GM19025 (cell line): ENCODE results near the gene SDHAF2.
"Not testable (repeated sequence)": the region's sequence is repeated elsewhere in the genome, so short reads cannot be mapped to it uniquely, and the experiment has no call there.

Source experiments
- ATAC-seq: cut with Tn5 transposase; IDR thresholded peaks from one replicate; pipeline ENCODE4 v1.9.1; 2021; ENCODE audit warnings: mild to moderate bottlenecking, low read depth, moderate library complexity; ENCODE audit not compliant: unreplicated experiment

SDHAF2 gene

GRCh38 chr11:61429691-61430582 lies at the start of gene SDHAF2, which contains the start of gene CPSF7:
SDHAF2 (plus strand) TSS chr11:61430124; CDS start chr11:61430147, 23 bp downstream.
CPSF7 (minus strand) TSS chr11:61429975; CDS start chr11:61429235, 740 bp downstream.
- peak; percentile 82 for ATAC-seq

GRCh38 chr11:61380884-61381283 lies 49.0 kb upstream of the SDHAF2 start:
- no peak for ATAC-seq

- not testable (repeated sequence) for ATAC-seq
These were observed 46.1 kb upstream of the SDHAF2 start for GRCh38 chr11:61383859-61384258.

- ATAC-seq: no peak
These were observed 45.4 kb upstream of the SDHAF2 start for GRCh38 chr11:61384271-61385242.

GRCh38 chr11:61390161-61390560 lies 39.8 kb upstream of the SDHAF2 start:
- ATAC-seq: no peak

- ATAC-seq: no peak
These were observed 36.8 kb upstream of the SDHAF2 start for GRCh38 chr11:61392981-61393595.

GRCh38 chr11:61401173-61401572 lies 28.8 kb upstream of the SDHAF2 start:
- ATAC-seq: no peak

- ATAC-seq: no peak
These were observed 28.4 kb upstream of the SDHAF2 start for GRCh38 chr11:61401573-61401972.

GRCh38 chr11:61403658-61404057 lies 26.3 kb upstream of the SDHAF2 start:
- ATAC-seq: no peak

GRCh38 chr11:61404103-61404502 lies 25.8 kb upstream of the SDHAF2 start:
- no peak for ATAC-seq

GRCh38 chr11:61404641-61405040 lies 25.3 kb upstream of the SDHAF2 start:
- ATAC-seq: no peak

GRCh38 chr11:61406067-61406466 lies 23.9 kb upstream of the SDHAF2 start:
- no peak for ATAC-seq

GRCh38 chr11:61406991-61407728 lies 22.8 kb upstream of the SDHAF2 start:
- ATAC-seq: no peak

- no peak for ATAC-seq
These were observed 18.3 kb upstream of the SDHAF2 start for GRCh38 chr11:61411589-61411988.

- ATAC-seq: no peak
These were observed 16.4 kb upstream of the SDHAF2 start for GRCh38 chr11:61413496-61413895.

- no peak for ATAC-seq
These were observed 15.4 kb upstream of the SDHAF2 start for GRCh38 chr11:61414547-61414946.

GRCh38 chr11:61415381-61415780 lies 14.5 kb upstream of the SDHAF2 start:
- ATAC-seq: no peak

- no peak for ATAC-seq
These were observed 13.0 kb upstream of the SDHAF2 start for GRCh38 chr11:61416941-61417340.

- ATAC-seq: no peak
These were observed 12.3 kb upstream of the SDHAF2 start for GRCh38 chr11:61417670-61418069.

- no peak for ATAC-seq
These were observed 11.8 kb upstream of the SDHAF2 start for GRCh38 chr11:61418136-61418535.
